GM21717 (cell line): ENCODE results near the gene NAV2.

Experiments used
- ATAC-seq: cut with Tn5 transposase; IDR thresholded peaks from one replicate; pipeline ENCODE4 v1.9.1; 2021; ENCODE audit warnings: mild to moderate bottlenecking, moderate library complexity; ENCODE audit not compliant: unreplicated experiment

Gene NAV2, protein sequence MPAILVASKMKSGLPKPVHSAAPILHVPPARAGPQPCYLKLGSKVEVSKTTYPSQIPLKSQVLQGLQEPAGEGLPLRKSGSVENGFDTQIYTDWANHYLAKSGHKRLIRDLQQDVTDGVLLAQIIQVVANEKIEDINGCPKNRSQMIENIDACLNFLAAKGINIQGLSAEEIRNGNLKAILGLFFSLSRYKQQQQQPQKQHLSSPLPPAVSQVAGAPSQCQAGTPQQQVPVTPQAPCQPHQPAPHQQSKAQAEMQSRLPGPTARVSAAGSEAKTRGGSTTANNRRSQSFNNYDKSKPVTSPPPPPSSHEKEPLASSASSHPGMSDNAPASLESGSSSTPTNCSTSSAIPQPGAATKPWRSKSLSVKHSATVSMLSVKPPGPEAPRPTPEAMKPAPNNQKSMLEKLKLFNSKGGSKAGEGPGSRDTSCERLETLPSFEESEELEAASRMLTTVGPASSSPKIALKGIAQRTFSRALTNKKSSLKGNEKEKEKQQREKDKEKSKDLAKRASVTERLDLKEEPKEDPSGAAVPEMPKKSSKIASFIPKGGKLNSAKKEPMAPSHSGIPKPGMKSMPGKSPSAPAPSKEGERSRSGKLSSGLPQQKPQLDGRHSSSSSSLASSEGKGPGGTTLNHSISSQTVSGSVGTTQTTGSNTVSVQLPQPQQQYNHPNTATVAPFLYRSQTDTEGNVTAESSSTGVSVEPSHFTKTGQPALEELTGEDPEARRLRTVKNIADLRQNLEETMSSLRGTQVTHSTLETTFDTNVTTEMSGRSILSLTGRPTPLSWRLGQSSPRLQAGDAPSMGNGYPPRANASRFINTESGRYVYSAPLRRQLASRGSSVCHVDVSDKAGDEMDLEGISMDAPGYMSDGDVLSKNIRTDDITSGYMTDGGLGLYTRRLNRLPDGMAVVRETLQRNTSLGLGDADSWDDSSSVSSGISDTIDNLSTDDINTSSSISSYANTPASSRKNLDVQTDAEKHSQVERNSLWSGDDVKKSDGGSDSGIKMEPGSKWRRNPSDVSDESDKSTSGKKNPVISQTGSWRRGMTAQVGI (N-terminal part only)

DNA sequence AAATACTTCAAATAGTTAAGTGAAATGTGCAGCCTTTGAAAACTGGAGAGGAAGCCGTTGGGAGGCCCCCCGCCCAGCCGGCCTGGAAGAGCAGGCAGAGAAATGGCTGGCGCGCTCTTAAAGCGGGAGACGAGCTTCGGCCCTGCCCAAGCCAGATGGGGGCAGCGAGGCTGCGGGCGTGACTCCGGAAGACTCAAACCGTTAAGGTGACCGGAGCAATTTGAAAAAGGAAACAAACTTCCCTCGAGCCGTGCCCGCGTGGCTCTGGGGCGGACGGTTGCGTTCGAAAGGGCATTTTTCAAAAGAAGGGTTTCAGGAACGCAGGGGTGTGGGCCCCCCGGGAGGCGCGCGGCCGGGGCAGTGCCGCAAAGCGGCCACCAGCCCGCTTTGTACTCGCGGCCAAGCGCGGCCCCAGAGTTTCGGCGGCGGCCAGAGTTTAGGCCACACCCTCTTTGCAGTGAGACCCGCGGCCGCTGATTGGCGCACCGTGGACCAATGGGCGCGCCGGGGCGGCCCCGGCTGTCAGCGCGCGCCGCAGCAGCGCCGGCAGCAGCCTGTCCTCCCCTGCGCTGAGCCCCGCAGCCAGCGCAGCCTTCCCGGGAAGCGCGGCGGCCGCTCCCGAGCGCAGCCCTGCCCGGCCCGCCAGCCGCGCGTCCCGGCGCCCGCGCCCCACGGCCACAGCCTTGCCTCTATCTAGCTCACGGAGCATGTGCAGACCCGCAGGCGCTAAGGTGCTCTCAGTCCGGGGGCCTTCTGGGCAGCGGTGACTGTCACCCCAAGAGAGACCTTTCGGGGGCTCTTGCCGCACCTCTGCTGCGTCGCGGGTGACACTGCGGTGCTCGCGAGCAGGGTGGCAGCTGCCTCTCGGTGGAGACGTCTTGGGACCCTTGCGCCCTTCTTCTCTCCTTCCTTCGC lies at the start of gene NAV2:
Gene NAV2, plus strand, starts transcription at position 557 of the 915 bp plus-strand sequence. CDS start 859 bp downstream, outside the sequence.
- peak; percentile 99 for ATAC-seq

DNA sequence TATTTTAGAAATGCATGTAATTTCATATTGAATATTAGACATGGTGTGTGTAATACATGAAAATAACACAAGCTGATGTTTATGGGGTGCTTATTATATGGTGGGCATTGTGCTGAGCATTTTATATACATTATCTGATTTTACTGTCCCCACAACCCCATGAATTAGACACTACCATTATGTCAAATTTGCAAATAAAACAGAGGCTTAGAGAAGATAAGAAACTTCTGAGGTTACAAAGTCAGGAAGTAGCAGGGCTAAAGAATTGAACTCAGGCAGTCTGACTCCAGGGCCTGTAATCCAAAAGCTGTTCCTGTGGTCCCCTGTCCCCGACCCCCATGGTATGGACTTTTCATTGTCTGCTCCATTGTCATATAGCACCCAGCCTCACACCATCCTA lies 49.4 kb upstream of the NAV2 start:
- no peak for ATAC-seq

DNA sequence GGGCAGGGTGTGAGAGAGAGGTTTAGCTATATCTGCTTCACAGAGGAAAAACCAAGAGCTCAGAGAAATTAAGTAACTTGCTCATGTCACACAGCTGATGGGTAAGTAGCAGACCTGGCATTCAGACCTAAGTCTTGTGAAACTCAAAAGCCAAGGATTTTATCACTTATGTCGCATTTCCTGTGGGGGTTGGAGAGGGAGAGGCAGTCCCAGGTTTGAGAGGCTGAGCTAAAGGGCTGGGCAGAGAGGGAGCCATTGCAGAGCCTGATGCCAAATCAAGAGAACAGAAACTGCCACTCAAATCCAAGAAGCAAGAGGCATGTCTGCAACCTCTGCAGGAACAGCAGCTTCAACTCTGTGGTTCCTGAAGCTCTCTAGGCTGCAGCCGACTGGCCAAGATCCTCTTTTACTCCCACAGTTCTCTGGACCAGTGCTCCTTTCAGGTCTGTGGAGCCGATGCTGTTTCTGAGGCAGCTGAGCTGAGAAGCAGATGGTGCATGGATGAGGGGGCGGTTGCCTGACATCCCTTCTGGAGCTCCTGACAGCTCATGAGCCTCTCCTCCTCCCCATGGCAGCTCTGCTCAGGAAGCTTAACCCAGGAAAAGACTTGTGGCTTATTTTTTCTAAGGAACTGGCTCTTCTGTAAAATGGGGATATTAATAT lies 47.6 kb upstream of the NAV2 start:
- no peak for ATAC-seq

DNA sequence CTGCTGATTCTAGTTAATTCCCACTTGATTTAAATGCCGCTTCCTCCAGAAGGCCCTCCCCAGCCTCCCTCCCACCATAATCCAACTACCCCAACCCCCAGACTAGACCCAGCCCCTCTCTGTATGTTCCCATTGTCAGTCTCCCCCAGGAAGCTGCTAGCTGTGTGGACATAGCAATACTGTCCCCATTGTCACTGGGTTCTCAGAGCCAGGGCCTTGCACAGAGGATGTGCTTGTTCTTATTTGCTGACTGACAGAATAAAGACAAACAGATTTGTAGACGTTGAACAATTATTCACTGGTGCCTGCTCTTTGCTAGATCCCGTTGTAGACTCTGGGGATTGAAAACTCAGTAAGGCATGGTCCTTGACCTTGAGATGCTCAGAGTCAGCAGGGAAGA lies 45.7 kb upstream of the NAV2 start:
- ATAC-seq, result no peak

DNA sequence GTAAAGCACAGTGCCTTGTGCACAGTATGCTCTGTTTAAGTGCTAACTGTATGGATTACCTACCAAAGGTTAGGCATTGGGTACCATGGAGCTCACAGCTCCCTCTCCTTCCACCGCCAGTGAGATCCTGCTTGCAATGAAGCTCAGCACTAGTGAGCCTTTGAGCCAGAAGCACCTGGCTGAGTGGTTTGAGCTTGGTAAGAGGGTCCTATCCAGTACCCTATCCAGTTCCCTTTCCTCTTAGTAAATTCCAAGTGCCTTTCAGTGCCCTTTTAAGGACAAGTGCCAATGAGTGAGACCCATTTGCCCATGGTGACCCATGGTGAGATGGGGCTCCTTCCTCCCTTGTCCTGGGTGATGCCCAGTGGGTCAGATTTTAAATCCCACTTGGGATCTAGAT lies 43.1 kb upstream of the NAV2 start:
- no peak for ATAC-seq

DNA sequence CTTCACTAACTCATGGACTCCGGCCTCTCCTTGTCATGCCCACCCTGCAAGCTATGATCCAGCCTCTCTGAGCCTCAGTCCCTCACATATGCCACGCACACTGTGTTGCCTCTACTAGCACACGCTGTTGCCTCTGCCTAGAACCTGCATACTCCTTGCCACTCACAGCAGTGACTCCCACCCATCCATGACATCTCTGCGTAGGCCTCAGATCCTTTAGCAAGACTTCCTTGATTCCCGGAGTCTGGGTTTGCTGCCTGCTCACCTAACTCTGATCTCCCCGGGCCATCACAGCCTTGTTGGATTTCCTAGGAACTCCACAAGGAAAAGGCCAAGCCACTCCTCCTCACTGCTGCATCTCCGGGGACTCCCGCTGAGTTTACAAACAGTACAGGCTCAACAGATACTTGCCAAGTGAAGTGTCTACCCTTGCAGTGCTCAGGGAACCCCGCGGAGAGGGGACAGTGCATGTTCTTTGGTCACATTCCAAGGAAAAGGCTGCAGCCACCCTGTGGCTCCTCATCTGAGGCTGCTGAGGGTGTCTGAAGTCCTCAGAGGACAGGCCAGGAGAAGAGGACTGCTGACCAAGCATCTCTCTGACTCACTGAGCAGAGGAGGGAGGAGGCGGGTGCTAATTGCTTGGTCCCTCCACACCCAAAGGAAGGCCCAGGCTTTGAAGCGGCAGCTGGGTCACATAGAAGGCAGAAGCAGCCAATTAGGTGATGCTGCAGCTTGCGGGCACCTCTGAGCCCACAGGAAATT lies 42.4 kb upstream of the NAV2 start:
- no peak for ATAC-seq

DNA sequence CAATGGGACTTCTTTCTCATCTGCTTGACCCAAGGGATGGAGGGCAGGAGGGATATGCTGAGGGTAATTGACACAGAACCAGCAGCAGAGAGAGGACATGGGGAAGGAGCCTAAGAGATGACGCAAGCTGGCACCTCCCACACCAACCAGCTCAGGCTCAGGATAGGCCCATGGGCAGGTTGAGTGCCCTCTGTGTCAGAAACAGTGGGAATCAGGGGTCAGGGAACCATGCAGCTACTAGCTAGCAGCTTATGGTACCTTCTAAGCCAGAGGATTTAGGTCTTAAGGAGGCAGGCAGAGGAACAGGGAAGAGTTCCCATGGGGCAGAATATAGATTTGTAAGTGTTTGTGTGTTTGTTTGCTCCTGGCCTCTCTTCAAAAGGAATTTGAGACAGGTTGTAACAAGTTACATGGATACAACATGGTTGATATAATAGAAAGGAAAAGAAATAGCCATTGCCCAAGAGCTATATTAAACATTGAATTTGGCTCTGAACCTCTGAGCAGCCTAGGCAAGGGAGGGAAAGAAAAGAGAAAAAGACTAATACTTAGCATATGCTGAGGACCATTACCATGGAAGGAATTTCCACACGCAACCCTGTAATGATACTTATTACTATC lies 39.9 kb upstream of the NAV2 start:
- ATAC-seq, result no peak

DNA sequence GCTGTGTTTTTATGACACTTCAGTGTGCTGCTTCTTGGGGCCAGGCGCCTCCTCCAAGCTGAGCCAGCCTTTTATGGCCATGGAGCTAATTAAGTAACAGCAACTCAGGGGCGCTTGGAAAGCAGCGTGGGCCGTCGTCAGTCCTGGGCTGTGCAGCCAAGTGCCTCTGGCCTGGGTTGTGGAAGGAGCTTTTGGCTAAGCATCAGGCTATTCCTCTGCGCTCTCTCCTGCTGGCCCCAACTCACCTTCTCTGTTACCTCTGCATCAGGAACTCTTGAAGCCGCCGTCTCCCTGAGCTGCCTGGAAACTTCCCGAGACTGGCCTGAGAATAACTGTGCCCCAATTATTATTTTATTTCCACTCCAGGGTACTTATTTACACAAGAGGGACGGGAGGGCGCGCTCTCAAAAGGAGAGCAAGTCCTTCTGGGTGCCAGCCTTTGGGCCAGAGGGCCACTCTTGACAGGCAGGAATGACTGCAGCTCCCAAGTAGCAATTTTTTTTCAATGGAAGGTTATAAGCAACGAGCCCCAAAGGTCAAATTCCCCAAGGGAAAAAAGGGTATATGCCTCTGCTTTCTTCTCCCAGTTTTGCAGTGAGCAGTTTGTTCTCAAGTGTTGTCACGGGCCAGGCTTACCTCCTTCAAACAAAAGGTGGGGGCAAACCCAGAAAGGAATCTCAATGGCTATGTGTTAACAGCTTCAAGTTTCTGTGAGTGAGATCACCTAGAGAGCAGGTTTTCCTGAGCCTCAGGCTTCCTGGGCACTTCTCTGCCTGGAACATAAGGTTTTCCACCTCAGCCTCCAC lies 38.5 kb upstream of the NAV2 start:
- ATAC-seq, result no peak

DNA sequence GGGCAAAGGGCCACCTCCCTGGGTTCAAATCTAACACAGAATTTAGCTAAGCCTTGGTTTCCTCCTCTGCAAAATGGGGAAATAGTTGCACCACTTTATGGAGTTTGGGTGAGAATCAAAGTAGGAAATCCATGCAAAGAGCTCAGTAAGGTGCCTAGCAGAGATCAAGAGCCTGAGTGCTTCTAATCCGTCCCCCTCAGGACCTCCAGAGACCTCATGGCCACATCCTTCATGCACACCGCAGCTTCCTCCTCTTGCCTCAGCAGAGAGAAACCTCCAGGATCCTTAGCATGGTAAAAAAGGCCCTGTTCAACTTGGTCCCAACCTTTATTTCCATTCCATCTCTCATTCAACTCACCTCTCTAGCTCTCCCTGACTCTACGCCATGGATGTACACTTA lies 37.8 kb upstream of the NAV2 start:
- ATAC-seq, result no peak

DNA sequence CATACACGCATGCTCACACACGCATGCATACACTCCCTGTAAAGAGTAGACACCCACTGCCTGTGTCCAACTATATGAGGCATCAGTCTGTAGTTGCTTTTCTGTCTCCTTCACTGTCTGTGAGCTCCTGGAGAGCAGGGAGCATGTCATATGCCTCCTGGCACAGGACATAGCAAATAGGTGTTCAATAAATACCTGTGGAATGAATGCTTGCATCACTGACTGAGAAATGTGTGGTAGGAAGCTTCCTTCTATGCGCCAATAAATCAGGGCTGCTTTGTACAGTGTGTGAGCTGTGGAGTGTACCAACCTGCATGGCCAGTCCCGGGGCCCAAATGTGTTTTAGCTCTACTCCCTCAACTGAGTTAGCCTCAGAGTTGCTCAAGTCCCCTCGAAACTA lies 37.2 kb upstream of the NAV2 start:
- ATAC-seq, result no peak

DNA sequence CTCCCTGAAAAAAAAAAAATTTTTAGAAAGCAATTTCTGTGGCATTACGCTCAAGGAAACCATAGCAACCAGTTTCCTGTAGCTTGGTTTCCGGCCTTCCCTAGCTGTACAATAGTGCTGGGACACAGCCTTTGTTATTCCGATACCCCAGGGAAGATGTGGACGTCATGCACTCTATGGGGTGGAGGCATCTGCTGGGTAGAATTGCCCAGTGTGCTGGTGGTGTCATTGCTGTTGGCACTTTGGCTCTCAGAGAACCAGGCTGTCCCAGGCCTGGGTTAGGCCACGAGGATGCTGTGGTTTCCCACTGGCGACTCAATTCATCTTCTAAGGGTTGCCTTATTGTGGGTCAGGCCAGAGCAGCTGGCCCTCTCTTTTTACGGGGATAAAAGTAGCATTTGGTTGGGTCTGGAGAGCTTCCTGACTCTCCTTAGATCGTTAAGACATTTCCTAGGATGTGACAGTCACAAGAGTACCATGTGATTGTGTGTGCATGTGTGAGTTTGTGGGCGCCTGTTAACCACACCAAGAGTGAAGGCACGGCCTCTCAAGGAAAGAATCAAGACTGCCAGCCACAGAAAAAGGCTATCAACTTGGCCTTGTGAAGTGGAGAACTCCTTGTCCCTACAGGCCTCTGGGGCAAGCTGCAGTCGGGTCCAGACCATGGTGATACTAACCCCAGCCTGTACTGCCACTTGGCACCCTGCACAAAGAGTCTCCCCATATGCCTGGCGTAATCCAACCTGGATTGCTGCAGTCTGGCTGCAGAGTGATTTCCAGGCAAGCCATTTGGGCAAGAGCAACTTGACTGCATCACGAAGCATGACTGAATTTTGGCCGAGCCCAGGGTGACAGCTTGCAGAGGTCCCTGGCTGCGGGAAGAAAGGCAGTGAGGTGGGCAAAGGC lies 35.9 kb upstream of the NAV2 start:
- ATAC-seq, result no peak

DNA sequence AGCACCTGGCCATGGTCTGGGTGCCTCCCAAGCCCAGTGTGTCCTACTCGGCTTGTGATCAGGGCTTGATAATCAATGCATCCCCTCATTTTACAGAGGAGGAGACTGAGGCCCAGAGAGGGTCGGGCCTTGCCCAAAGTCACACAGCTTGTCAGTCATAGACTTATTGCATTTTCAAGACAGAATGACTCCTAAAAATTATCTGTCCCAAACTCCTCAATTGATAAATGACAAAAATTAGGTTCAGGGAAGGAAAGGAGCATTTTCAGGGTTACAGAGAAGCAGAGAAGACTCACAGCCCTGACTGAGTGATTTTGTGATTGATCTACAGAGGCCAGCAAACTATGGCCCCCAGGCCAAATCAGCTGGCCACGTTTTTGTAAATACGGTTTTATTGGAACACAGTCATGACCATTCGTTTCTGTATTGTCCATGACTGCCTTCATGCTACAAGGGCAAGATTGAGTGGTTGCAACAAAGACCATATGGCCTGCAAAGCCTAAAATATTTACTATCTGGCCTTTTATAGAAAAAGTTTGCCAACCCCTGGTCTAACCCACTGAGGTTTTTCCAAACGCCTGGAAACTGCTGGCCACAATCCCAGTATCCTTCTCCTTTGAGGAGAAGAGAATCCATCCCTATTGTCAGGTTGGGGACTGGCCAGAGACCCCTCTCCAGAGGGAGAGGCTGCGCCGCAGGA lies 35.1 kb upstream of the NAV2 start:
- ATAC-seq, result no peak

DNA sequence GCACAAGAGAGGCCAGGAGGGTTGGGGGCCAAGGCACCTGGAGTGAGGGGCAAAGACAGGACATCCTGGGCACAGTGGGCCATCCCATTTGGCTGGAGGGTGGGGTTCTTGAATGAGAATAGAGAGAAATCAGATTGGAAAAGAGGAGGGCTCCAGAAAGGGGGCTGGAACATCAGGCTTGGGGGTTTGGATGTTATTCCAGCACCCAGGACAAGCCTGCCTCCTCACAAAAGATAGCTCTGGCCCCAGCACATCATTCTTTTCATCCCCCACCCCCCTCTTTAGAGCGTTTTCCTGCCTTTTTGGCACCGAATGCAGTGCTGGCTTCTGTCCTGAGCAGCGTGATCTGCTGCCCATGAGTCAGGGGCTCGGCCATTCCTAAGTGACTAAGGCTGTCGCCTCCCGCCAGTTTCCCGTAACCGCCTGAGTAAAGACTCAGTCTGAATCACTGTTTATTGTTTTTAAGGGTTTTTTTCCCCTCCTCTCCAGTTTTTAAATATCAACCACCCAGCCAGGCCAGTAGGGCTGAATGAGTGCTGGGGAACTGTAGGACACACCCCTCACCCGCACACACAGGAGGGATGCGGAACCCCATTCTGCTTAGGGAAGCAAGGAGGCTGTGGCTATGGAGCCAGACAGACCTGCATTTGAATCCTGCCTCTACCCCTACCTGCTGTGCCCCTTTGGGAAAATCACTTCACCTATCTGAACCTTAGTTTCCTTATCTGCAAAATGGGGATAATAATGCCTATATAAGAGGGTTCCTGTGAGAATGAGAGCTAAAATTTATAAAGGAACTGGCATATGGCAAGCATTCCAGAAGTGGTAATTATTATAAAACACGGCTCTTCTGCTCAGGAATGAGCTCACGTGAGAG lies 32.4 kb upstream of the NAV2 start:
- no peak for ATAC-seq

DNA sequence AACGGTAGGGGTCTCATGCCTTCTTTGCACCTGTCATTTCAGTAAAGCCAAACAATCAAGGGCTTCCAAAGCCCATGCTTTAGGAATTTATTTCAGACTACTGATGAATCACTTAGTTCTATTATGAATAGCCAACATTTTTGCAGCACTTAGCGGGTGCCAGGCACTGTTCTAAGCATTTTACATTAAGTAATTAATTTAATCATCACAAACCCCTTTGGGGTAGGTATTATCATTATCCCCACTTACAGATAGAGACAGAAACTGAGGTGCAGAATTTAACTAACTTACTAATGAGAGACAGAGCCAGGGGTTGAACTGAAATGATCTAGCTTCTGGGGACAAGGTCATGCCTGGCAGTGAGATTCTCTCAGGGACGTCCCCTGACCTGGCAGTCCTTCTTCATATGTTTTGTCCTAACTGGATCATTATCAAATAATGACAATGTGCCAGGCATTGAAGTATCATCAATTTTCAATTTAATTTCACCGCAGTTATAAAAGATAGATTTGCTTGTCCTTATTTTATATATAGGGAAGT lies 31.7 kb upstream of the NAV2 start:
- ATAC-seq, result no peak

DNA sequence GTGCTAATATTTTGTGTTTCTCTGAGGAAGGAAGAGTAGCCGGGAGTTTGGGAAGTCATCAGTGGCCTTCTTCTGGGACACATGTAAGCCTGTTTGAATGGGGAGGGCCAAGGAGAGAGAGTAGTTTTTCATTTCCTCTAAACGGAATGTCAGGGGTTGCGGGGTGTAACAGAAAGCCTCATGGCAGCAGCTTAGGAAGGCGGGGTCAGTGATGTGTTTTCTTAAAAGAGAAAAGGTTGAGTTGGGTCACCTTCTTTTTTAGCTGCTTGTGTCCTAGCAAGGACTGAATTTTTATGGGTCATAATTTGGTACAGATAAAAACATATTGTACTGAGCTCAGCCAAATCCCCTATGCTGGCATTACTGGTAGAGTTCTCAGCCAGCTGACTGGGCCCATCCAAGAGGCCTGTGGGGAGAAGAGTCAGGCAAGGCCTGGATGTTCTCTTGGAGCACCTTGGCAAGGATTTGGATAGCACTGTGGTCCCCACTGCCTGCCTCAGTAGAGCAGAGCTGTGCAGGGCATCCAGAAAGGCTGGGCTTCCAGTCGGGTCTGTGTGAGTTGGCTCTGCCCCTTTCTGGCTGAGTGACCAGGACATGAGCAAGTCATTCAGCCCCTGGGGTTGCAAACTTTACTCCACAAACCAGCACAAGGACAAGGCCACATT lies 29.4 kb upstream of the NAV2 start:
- no peak for ATAC-seq
